Ishikawa (cell line): Measurements from ENCODE around the gene SNTG2.

Experiments used
- CEBPB ChIP-seq: IDR thresholded peaks from 2 replicates; pipeline ENCODE4 v1.6.1; 2012
- CREB1 ChIP-seq: IDR thresholded peaks from 2 replicates; pipeline ENCODE4 v1.6.1; 2012; ENCODE audit warnings: low read depth
- EGR1 ChIP-seq: IDR thresholded peaks from 2 replicates; pipeline ENCODE4 v1.6.1; 2012
- EP300 ChIP-seq: IDR thresholded peaks from 2 replicates; pipeline ENCODE4 v1.6.1; 2012; ENCODE audit warnings: borderline replicate concordance
- FOXM1 ChIP-seq: IDR thresholded peaks from 2 replicates; pipeline ENCODE4 v1.6.1; 2012; ENCODE audit warnings: low read depth, borderline replicate concordance
- NFIC ChIP-seq: IDR thresholded peaks from 2 replicates; pipeline ENCODE4 v1.6.1; 2012
- RAD21 ChIP-seq: IDR thresholded peaks from 2 replicates; pipeline ENCODE4 v1.6.1; 2012; ENCODE audit warnings: low read depth
- TAF1 ChIP-seq: IDR thresholded peaks from 2 replicates; pipeline ENCODE4 v1.6.1; 2012; ENCODE audit warnings: low read depth, mild to moderate bottlenecking
- TCF12 ChIP-seq: IDR thresholded peaks from 2 replicates; pipeline ENCODE4 v1.6.1; 2012; ENCODE audit warnings: low read depth
- TEAD4 ChIP-seq: IDR thresholded peaks from 2 replicates; pipeline ENCODE4 v1.6.1; 2012
- YY1 ChIP-seq: IDR thresholded peaks from 2 replicates; pipeline ENCODE4 v1.6.1; 2012; ENCODE audit warnings: low read depth
- ZBTB7A ChIP-seq: IDR thresholded peaks from 2 replicates; pipeline ENCODE4 v1.6.1; 2012; ENCODE audit warnings: low read depth
- TF ChIP-seq, protein P1 (sequence below): IDR thresholded peaks from 2 replicates; pipeline ENCODE4 v1.6.1; 2012; ENCODE audit warnings: low read depth, mild to moderate bottlenecking
- TF ChIP-seq, protein P2 (sequence below): IDR thresholded peaks from 2 replicates; pipeline ENCODE4 v1.6.1; 2012
- TF ChIP-seq, protein P3 (sequence below): IDR thresholded peaks from 2 replicates; pipeline ENCODE4 v1.6.1; 2012

Gene SNTG2

DNA sequence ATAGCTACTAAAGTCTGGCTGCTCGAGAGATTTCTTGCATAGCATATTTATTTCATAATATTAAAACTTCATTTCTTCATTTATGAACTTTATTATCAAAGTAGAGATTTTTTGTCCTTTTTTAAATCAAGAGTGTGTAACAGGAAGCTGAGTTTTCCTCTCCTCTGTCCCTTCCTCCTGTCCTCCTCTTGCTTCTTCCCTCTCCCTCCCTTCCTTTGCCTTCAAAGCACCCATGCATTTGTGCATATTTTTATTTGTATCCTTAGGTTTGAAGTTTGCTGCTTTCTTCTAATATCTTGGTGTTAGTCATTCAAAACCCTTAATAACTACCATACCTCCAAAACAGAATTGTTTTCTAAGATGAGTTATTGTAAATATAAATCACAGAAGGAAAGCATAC lies 174.6 kb downstream of the SNTG2 start:
- no peak for TF ChIP-seq TEAD4

DNA sequence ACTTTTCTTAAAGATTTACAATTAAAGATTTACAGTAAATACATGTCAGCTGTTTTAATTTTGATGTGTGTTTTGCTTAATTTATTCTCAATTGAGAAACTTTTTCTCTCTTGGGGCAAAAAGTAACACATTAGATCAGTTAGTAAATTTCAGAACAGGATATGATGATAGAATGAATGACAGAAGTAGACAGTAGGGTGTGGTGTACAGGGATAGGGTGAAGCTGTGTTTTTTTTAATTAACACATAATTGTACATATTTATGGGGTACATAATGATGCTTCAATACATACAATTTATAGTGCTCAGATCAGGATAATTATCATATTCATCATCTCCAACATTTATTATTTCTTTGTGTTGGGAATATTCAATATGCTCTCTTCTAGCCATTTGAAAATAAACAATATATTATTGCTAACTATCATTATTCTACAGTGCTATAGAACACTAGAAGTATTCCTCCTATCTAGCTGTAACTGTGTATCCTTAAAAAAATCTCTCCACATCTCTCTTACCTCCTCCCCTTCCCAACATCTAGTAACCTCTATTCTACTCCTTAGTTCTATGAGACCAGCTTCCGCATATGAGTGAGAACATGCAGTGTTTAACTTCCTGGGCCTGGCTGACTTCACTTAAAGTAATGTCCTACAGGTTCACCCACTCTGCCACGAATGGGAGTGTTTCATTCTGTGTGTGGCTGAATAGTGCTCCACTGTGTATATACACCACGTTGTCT lies 175.2 kb downstream of the SNTG2 start:
- no peak for TF ChIP-seq YY1
- TF ChIP-seq, protein P1, sequence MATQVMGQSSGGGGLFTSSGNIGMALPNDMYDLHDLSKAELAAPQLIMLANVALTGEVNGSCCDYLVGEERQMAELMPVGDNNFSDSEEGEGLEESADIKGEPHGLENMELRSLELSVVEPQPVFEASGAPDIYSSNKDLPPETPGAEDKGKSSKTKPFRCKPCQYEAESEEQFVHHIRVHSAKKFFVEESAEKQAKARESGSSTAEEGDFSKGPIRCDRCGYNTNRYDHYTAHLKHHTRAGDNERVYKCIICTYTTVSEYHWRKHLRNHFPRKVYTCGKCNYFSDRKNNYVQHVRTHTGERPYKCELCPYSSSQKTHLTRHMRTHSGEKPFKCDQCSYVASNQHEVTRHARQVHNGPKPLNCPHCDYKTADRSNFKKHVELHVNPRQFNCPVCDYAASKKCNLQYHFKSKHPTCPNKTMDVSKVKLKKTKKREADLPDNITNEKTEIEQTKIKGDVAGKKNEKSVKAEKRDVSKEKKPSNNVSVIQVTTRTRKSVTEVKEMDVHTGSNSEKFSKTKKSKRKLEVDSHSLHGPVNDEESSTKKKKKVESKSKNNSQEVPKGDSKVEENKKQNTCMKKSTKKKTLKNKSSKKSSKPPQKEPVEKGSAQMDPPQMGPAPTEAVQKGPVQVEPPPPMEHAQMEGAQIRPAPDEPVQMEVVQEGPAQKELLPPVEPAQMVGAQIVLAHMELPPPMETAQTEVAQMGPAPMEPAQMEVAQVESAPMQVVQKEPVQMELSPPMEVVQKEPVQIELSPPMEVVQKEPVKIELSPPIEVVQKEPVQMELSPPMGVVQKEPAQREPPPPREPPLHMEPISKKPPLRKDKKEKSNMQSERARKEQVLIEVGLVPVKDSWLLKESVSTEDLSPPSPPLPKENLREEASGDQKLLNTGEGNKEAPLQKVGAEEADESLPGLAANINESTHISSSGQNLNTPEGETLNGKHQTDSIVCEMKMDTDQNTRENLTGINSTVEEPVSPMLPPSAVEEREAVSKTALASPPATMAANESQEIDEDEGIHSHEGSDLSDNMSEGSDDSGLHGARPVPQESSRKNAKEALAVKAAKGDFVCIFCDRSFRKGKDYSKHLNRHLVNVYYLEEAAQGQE: no peak
- TF ChIP-seq EGR1: no peak
- no peak for TF ChIP-seq CEBPB
- TF ChIP-seq, protein P2, sequence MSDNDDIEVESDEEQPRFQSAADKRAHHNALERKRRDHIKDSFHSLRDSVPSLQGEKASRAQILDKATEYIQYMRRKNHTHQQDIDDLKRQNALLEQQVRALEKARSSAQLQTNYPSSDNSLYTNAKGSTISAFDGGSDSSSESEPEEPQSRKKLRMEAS: no peak
- TF ChIP-seq CREB1: no peak
- TF ChIP-seq TCF12: no peak
- no peak for TF ChIP-seq NFIC
- TF ChIP-seq EP300: no peak
- TF ChIP-seq FOXM1: no peak
- TF ChIP-seq, protein P3, sequence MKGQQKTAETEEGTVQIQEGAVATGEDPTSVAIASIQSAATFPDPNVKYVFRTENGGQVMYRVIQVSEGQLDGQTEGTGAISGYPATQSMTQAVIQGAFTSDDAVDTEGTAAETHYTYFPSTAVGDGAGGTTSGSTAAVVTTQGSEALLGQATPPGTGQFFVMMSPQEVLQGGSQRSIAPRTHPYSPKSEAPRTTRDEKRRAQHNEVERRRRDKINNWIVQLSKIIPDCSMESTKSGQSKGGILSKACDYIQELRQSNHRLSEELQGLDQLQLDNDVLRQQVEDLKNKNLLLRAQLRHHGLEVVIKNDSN: no peak
- TF ChIP-seq RAD21: no peak
- no peak for TF ChIP-seq TEAD4
- no peak for TF ChIP-seq ZBTB7A
- no peak for TF ChIP-seq TAF1

DNA sequence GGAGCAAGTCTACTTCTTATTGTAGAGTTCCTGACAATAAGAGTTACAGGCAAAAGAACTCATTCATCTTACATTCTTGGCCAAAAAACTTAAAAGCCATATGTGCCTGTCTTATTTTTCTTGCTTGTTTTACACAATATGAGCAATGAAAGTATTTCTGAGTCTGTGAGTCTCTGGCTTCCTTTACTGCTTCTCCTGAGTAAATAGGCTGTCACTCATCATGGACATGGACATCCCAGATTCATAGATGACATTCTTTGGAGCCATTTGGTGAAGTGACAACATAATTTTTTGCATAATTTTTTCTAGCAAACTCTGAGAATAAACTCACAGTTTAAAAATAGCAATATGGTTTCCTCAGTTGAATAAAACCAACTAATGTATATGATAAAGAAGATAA lies 179.3 kb downstream of the SNTG2 start:
- TF ChIP-seq YY1 (no peak), FOXM1 (no peak), NFIC (no peak), TEAD4 (no peak), CREB1 (no peak), RAD21 (no peak), EP300 (no peak), TAF1 (no peak), EGR1 (no peak), CEBPB (no peak), ZBTB7A (no peak), TCF12 (no peak)
- TF ChIP-seq, protein P2: no peak
- TF ChIP-seq, protein P3: no peak
- TF ChIP-seq, protein P1: no peak

DNA sequence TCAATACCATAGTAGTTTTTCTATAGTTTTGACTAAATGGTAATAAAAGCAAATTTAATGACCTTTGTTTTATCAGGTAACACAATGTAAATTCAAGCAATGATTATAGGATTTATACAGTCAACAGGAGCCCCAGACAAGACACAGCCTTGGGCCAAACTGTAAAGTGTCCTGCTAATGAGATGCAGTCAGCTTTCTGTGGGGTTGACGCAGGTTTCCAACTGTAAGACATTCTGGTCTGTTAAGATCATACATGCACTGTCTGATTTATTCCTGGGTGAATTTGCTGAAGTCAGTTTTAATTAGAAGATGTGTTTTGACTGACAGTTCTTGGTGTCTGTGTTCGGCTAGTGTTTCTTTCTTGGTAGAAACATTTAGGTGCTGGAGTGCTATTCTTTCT lies 180.3 kb downstream of the SNTG2 start:
- TF ChIP-seq EGR1 (no peak), CEBPB (no peak), TCF12 (no peak), EP300 (no peak), TEAD4 (no peak), NFIC (no peak), TAF1 (no peak), CREB1 (no peak), RAD21 (no peak), FOXM1 (no peak), ZBTB7A (no peak), YY1 (no peak)
- TF ChIP-seq, protein P1: no peak
- TF ChIP-seq, protein P2: no peak
- TF ChIP-seq, protein P3: no peak
